ENCODE measurements around the gene ZNF181.
"Not testable (repeated sequence)": the region's sequence is repeated elsewhere in the genome, so short reads cannot be mapped to it uniquely, and the experiment has no call there.

Gene ZNF181

GRCh38 chr19:34733746-34734536 lies at the start of gene ZNF181:
Gene ZNF181, plus strand, starts transcription at chr19:34734243. Its CDS starts 795 bp downstream, at chr19:34735038.
- peak; percentile 94 for DNase-seq (ENCODE audit: low spot score)

- DNase-seq (ENCODE audit: low spot score), result not testable (repeated sequence)
These were observed 48.8 kb upstream of the ZNF181 start for GRCh38 chr19:34685266-34685665.

GRCh38 chr19:34686455-34686854 lies 47.6 kb upstream of the ZNF181 start:
- no peak for DNase-seq (ENCODE audit: low spot score)

- no peak for DNase-seq (ENCODE audit: low spot score)
These were observed 46.7 kb upstream of the ZNF181 start for GRCh38 chr19:34687348-34687747.

- no peak for DNase-seq (ENCODE audit: low spot score)
These were observed 45.5 kb upstream of the ZNF181 start for GRCh38 chr19:34688592-34688991.

- no peak for DNase-seq (ENCODE audit: low spot score)
These were observed 43.7 kb upstream of the ZNF181 start for GRCh38 chr19:34690372-34690771.

- DNase-seq (ENCODE audit: low spot score), result no peak
These were observed 41.5 kb upstream of the ZNF181 start for GRCh38 chr19:34692549-34692948.

GRCh38 chr19:34707661-34708060 lies 26.4 kb upstream of the ZNF181 start:
- DNase-seq (ENCODE audit: low spot score), result no peak

GRCh38 chr19:34711890-34712289 lies 22.2 kb upstream of the ZNF181 start:
- no peak for DNase-seq (ENCODE audit: low spot score)

GRCh38 chr19:34712395-34713261 lies 21.4 kb upstream of the ZNF181 start:
- no peak for DNase-seq (ENCODE audit: low spot score)

GRCh38 chr19:34713262-34713637 lies 20.8 kb upstream of the ZNF181 start:
- DNase-seq (ENCODE audit: low spot score), result no peak

- DNase-seq (ENCODE audit: low spot score), result no peak
These were observed 18.7 kb upstream of the ZNF181 start for GRCh38 chr19:34715357-34715756.

- no peak for DNase-seq (ENCODE audit: low spot score)
These were observed 11.7 kb upstream of the ZNF181 start for GRCh38 chr19:34722353-34722752.

- DNase-seq (ENCODE audit: low spot score), result no peak
These were observed 8.6 kb upstream of the ZNF181 start for GRCh38 chr19:34725400-34725799.

- no peak for DNase-seq (ENCODE audit: low spot score)
These were observed 2.8 kb upstream of the ZNF181 start for GRCh38 chr19:34731019-34731829.

- DNase-seq (ENCODE audit: low spot score), result no peak
These were observed 2.1 kb upstream of the ZNF181 start for GRCh38 chr19:34731964-34732363.

GRCh38 chr19:34732612-34733211 lies 1.3 kb upstream of the ZNF181 start:
- DNase-seq (ENCODE audit: low spot score), result no peak

- DNase-seq (ENCODE audit: low spot score), result no peak
These were observed 737 bp upstream of the ZNF181 start for GRCh38 chr19:34733266-34733745.

- DNase-seq (ENCODE audit: low spot score), result no peak
These were observed 577 bp downstream of the ZNF181 start for GRCh38 chr19:34734537-34735103.

GRCh38 chr19:34744896-34745690 lies 11.1 kb downstream of the ZNF181 start:
- DNase-seq (ENCODE audit: low spot score), result no peak

- DNase-seq (ENCODE audit: low spot score), result no peak
These were observed 23.4 kb downstream of the ZNF181 start for GRCh38 chr19:34757441-34757840.
